Endodermal cell (in vitro differentiated cells): Measurements from ENCODE around the gene ZNF804A. TPM values are rescaled to one million over a fixed set of nuclear protein-coding genes. Genes with fewer than 3 reads are reported as not detected.

ENCODE experiments used
- DNase-seq: peaks from one replicate; pipeline ENCODE4 v3.0.0-alpha.2; 2017
- H3K27ac ChIP-seq: 2 replicates; pipeline ENCODE4 v1.5.1; 2013; ENCODE audit warnings: mild to moderate bottlenecking, low read depth, low read length, moderate library complexity
- H3K27me3 ChIP-seq: 2 replicates; pipeline ENCODE4 v1.6.1; 2013; ENCODE audit warnings: mild to moderate bottlenecking, low read length, moderate library complexity; ENCODE audit not compliant: insufficient read depth, control insufficient read depth, poor library complexity, severe bottlenecking
- H3K36me3 ChIP-seq: 2 replicates; pipeline ENCODE4 v1.7.0; 2013; ENCODE audit warnings: mild to moderate bottlenecking, low read length, moderate library complexity; ENCODE audit not compliant: control insufficient read depth, insufficient read depth
- H3K4me1 ChIP-seq: one replicate; pipeline ENCODE4 v1.7.0; 2013; ENCODE audit warnings: low read length; ENCODE audit not compliant: control insufficient read depth, insufficient read depth
- H3K4me3 ChIP-seq: 2 replicates; pipeline ENCODE4 v1.5.1; 2013; ENCODE audit warnings: mild to moderate bottlenecking, low read length, moderate library complexity
- H3K9ac ChIP-seq: 2 replicates; pipeline ENCODE4 v1.6.1; 2013; ENCODE audit warnings: mild to moderate bottlenecking, low read length, moderate library complexity; ENCODE audit not compliant: poor library complexity, severe bottlenecking; ENCODE audit errors: extremely low read depth
- H3K9me3 ChIP-seq: 2 replicates; pipeline ENCODE4 v1.6.1; 2013; ENCODE audit warnings: mild to moderate bottlenecking, low read length, moderate library complexity; ENCODE audit not compliant: control insufficient read depth
- H3K27ac Mint-ChIP-seq: 2 replicates; pipeline ENCODE4 v1.8.0; 2020; ENCODE audit warnings: mixed read lengths
- H3K27me3 Mint-ChIP-seq: 2 replicates; pipeline ENCODE4 v1.8.0; 2021; ENCODE audit warnings: mild to moderate bottlenecking, mixed read lengths; ENCODE audit not compliant: insufficient read depth
- H3K36me3 Mint-ChIP-seq: 2 replicates; pipeline ENCODE4 v1.8.0; 2020; ENCODE audit warnings: low read depth, mixed read lengths
- H3K4me1 Mint-ChIP-seq: 2 replicates; pipeline ENCODE4 v1.8.0; 2020; ENCODE audit warnings: mixed read lengths
- H3K4me3 Mint-ChIP-seq: 2 replicates; pipeline ENCODE4 v1.8.0; 2020; ENCODE audit warnings: mild to moderate bottlenecking, moderate library complexity, mixed read lengths
- H3K9me3 Mint-ChIP-seq: 2 replicates; pipeline ENCODE4 v1.8.0; 2020; ENCODE audit warnings: mild to moderate bottlenecking, mixed read lengths
- WGBS, 2 experiments: methylation state at CpG; one replicate each; pipeline versions ENCODE4 v1.1.5 to v1.1.7; 2013; ENCODE audit warnings: missing lambda C conversion rate in 2 of 2, mixed read lengths in 1 of 2; ENCODE audit not compliant: insufficient coverage in 1 of 2, insufficient read length in 1 of 2; 5-methylcytosine and 5-hydroxymethylcytosine counted together
- total RNA-seq, 2 donors: library from RNA; stranded (reverse); fragmentation: NEBNext Ultra II Directional in 1 of 2; extraction: Animal tissue kit (Norgen Biotek cat#: 25700) in 1 of 2; gene quantifications; 2 replicates in 1 of 2; 3 replicates in 1 of 2; pipeline ENCODE4 v1.2.1, GENCODE V29; 2021
- TF ChIP-seq, protein P1 (sequence below): fragments of 200-600 bp; sonication (generic); conservative IDR thresholded peaks from 2 replicates; pipeline ENCODE4 v1.5.0; 2021; ENCODE audit warnings: antibody characterized with exemption, mild to moderate bottlenecking

ZNF804A gene
- total RNA-seq, 2 donors from 2014 or later = 0.15 TPM; not detected in 1

DNA sequence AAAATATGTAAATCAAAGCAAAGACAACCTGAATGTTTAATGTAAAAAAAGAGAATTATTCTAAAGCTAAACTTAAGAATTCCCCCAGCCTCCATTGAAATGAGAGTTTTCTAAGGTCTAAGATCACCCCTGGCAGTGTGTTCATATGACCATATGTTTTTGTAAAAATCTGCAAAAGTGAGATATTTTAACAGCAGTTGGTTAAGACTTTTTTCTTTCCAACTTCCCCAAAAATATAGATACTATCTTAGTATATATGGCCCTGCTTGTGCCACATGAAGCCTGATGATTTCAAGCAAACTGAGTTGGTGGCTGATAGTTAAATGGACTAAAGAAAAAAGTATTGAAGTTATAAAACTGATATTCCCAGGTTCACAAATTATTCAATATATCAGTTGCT is 35.4 kb downstream of the ZNF804A start:
- TF ChIP-seq, protein P1, sequence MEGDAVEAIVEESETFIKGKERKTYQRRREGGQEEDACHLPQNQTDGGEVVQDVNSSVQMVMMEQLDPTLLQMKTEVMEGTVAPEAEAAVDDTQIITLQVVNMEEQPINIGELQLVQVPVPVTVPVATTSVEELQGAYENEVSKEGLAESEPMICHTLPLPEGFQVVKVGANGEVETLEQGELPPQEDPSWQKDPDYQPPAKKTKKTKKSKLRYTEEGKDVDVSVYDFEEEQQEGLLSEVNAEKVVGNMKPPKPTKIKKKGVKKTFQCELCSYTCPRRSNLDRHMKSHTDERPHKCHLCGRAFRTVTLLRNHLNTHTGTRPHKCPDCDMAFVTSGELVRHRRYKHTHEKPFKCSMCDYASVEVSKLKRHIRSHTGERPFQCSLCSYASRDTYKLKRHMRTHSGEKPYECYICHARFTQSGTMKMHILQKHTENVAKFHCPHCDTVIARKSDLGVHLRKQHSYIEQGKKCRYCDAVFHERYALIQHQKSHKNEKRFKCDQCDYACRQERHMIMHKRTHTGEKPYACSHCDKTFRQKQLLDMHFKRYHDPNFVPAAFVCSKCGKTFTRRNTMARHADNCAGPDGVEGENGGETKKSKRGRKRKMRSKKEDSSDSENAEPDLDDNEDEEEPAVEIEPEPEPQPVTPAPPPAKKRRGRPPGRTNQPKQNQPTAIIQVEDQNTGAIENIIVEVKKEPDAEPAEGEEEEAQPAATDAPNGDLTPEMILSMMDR = no peak
- H3K4me3 ChIP-seq = no peak overlapping the region
- H3K9ac ChIP-seq = no peak overlapping the region
- H3K36me3 Mint-ChIP-seq = no peaks in the 10 kb centered on the region
- H3K9me3 ChIP-seq = no peaks in the 10 kb centered on the region
- H3K9me3 Mint-ChIP-seq = no peaks in the 10 kb centered on the region
- no peaks in the 10 kb centered on the region for H3K27me3 ChIP-seq
- DNase-seq = no peak
- no peak overlapping the region for H3K4me3 Mint-ChIP-seq
- no peaks in the 10 kb centered on the region for H3K27me3 Mint-ChIP-seq
- no peak overlapping the region for H3K27ac ChIP-seq
- H3K4me1 ChIP-seq = peaks cover 3% of the 10 kb centered on the region
- H3K4me1 Mint-ChIP-seq = peaks cover 9% of the 10 kb centered on the region
- H3K36me3 ChIP-seq = no peaks in the 10 kb centered on the region
- no peak overlapping the region for H3K27ac Mint-ChIP-seq

DNA sequence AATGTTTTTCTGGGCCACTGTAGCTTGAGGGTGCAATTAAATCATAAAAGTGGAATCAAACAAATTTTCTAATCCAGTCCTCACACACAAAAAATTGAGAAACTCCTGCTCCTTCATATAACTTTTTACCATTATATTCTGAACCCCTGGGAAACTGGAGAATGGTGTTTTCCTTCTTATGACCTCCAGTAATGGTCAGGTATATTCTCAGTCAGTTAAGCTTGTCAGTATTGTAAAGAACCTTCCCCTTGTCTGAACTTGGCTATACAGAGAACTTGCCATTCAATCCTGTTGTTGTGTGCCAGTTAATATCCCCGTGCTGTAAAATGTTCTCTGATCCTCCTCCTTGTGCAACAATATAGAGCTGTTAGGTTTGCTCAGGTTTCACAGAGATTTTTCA is 39.5 kb downstream of the ZNF804A start:
- TF ChIP-seq, protein P1 = no peak
- H3K36me3 Mint-ChIP-seq = no peaks in the 10 kb centered on the region

DNA sequence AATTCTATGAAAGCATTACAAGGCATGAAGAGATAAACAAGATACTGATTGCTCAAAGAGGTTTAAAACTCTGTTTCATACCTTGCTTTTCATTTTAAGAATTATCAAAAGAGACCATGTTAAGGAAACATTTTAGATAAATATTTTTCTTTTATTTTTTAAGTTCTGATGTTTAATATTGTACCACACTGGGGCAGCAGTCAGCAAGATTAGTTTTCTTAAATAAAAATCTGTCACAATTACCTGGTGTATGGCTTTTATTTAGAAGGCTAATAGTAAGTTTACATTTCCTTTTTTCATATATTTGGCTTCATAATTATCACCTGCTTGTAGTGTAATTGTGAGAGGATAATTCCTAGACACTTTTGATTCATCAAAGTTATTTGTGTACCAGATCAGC is 46.4 kb downstream of the ZNF804A start:
- Histone ChIP-seq H3K4me1 (no peaks in the 10 kb centered on the region), H3K27me3 (no peaks in the 10 kb centered on the region), H3K9ac (no peak overlapping the region), H3K27ac (no peak overlapping the region), H3K36me3 (no peaks in the 10 kb centered on the region), H3K4me3 (no peak overlapping the region), H3K9me3 (no peaks in the 10 kb centered on the region)
- H3K4me3 Mint-ChIP-seq = no peak overlapping the region
- H3K4me1 Mint-ChIP-seq = no peaks in the 10 kb centered on the region
- DNase-seq = no peak
- H3K27ac Mint-ChIP-seq = no peak overlapping the region
- no peaks in the 10 kb centered on the region for H3K27me3 Mint-ChIP-seq
- TF ChIP-seq, protein P1 = peak; percentile 31
- H3K36me3 Mint-ChIP-seq = peaks cover 3% of the 10 kb centered on the region
- H3K9me3 Mint-ChIP-seq = peaks cover 12% of the 10 kb centered on the region

More for the DNA sequence above, 39.5 kb downstream of the ZNF804A start:
- no peak overlapping the region for H3K27ac ChIP-seq
- H3K4me3 ChIP-seq = no peak overlapping the region
- H3K27ac Mint-ChIP-seq = no peak overlapping the region
- DNase-seq = no peak
- H3K36me3 ChIP-seq = no peaks in the 10 kb centered on the region
- peaks cover 9% of the 10 kb centered on the region for H3K4me1 Mint-ChIP-seq
- H3K4me1 ChIP-seq = peaks cover 3% of the 10 kb centered on the region
- no peaks in the 10 kb centered on the region for H3K9me3 ChIP-seq
- WGBS, 2 experiments = 89% methylated on average over 1 of the region's 1 CpG; no CpG with 5 or more reads in 1 of the 2 experiments
- no peaks in the 10 kb centered on the region for H3K9me3 Mint-ChIP-seq
- no peak overlapping the region for H3K9ac ChIP-seq
- H3K27me3 ChIP-seq = no peaks in the 10 kb centered on the region
- H3K27me3 Mint-ChIP-seq = no peaks in the 10 kb centered on the region
- no peak overlapping the region for H3K4me3 Mint-ChIP-seq
